SK-N-SH treated with all-trans-retinoic acid at 6 μM for 48 hours (cell line): ENCODE data around the gene FHL3.

Experiments used
- ARNTL ChIP-seq: fragments of 450-650 bp; formaldehyde crosslinking; IDR thresholded peaks from 2 replicates; pipeline ENCODE4 v1.5.0; 2020; ENCODE audit warnings: low read depth, mild to moderate bottlenecking, moderate library complexity, borderline replicate concordance
- GLIS3 ChIP-seq: fragments of 250-450 bp; sonication (Bioruptor Pico); IDR thresholded peaks from 2 replicates; pipeline ENCODE4 v1.5.0; 2020; ENCODE audit warnings: mild to moderate bottlenecking, moderate library complexity
- OSR1 ChIP-seq: fragments of 250-450 bp; sonication (Bioruptor Pico); IDR thresholded peaks from 2 replicates; pipeline ENCODE4 v1.8.0; 2022; ENCODE audit warnings: moderate library complexity, mild to moderate bottlenecking, inconsistent platforms
- RARB ChIP-seq: fragments of 250-450 bp; sonication (Bioruptor Pico); IDR thresholded peaks from 2 replicates; pipeline ENCODE4 v1.8.0; 2021; ENCODE audit warnings: mild to moderate bottlenecking, moderate library complexity
- TOX ChIP-seq: fragments of 250-450 bp; sonication (Bioruptor Pico); IDR thresholded peaks from 2 replicates; pipeline ENCODE4 v1.8.0; 2021; ENCODE audit warnings: mild to moderate bottlenecking, moderate library complexity, borderline replicate concordance
- ZC3H10 ChIP-seq: fragments of 250-450 bp; sonication (Bioruptor Pico); IDR thresholded peaks from 2 replicates; pipeline ENCODE4 v1.5.1; 2021; ENCODE audit warnings: mild to moderate bottlenecking, moderate library complexity
- TF ChIP-seq, protein P1 (sequence below): fragments of 250-450 bp; sonication (Bioruptor Pico); IDR thresholded peaks from 2 replicates; pipeline ENCODE4 v1.5.1; 2020; ENCODE audit warnings: low read depth, mild to moderate bottlenecking, moderate library complexity
- TF ChIP-seq, protein P2 (sequence below): fragments of 250-450 bp; sonication (Bioruptor Pico); IDR thresholded peaks from 2 replicates; pipeline ENCODE4 v1.8.0; 2020; ENCODE audit warnings: mild to moderate bottlenecking, moderate library complexity, borderline replicate concordance

DNA sequence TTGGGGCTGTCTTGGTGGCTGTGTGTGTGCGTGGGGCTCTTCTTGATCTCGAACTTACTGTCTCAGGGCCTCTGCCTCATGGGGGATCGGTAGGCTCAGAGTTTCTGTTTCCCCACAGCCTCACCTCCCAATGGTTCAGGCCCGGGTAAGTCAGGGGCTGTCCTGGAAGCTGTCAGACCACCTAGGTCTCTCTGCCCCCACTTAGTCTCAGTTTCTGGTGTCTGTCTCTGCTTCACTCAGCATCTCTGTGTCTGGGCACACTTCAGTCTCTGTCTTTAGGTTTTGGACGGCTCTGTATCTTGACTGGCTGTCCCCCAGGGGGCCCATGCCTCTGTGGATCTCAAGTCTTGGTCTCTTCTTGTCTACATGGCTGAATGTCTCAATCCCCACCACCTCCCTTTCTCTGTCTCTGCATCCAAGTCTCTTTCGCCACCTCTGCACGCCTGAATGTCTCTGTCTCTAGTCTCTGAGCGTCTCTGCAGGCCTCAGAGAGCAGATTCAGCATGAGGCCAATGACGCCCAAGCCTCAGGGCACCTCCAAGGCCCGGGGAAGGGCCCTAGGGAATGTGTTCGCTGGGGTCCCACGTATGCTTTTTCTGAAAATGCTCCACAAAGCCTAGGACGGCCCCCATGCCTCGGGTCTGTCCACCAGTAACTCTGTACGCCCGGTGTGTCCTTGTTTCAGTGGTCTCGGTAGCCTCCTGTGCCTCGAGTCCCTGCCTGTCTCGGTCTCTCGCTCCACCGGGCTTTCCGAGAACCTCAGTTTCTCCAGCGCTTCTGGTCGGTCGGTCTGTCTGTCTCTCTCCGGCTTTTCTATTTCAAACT is 818 bp downstream of the FHL3 start:
- TF ChIP-seq OSR1: no peak
- TF ChIP-seq GLIS3 (CRISPR knock-in tag): no peak
- no peak for TF ChIP-seq ZC3H10 (CRISPR knock-in tag)
- TF ChIP-seq, protein P1, sequence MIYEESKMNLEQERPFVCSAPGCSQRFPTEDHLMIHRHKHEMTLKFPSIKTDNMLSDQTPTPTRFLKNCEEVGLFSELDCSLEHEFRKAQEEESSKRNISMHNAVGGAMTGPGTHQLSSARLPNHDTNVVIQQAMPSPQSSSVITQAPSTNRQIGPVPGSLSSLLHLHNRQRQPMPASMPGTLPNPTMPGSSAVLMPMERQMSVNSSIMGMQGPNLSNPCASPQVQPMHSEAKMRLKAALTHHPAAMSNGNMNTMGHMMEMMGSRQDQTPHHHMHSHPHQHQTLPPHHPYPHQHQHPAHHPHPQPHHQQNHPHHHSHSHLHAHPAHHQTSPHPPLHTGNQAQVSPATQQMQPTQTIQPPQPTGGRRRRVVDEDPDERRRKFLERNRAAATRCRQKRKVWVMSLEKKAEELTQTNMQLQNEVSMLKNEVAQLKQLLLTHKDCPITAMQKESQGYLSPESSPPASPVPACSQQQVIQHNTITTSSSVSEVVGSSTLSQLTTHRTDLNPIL (CRISPR knock-in tag): no peak
- no peak for TF ChIP-seq RARB (CRISPR knock-in tag)
- no peak for TF ChIP-seq ARNTL
- TF ChIP-seq, protein P2, sequence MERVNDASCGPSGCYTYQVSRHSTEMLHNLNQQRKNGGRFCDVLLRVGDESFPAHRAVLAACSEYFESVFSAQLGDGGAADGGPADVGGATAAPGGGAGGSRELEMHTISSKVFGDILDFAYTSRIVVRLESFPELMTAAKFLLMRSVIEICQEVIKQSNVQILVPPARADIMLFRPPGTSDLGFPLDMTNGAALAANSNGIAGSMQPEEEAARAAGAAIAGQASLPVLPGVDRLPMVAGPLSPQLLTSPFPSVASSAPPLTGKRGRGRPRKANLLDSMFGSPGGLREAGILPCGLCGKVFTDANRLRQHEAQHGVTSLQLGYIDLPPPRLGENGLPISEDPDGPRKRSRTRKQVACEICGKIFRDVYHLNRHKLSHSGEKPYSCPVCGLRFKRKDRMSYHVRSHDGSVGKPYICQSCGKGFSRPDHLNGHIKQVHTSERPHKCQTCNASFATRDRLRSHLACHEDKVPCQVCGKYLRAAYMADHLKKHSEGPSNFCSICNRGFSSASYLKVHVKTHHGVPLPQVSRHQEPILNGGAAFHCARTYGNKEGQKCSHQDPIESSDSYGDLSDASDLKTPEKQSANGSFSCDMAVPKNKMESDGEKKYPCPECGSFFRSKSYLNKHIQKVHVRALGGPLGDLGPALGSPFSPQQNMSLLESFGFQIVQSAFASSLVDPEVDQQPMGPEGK (CRISPR knock-in tag): no peak
- TF ChIP-seq TOX (CRISPR knock-in tag): no peak
